ENCODE measurements around the gene RBMS1.

Gene RBMS1

GRCh38 chr2:160299540-160299939, 194.1 kb downstream of the RBMS1 start:
- H3K4me2 ChIP-seq (ENCODE audit: low read depth, low read length, poor library complexity, severe bottlenecking), result no peak overlapping the region
- peaks cover 77% of the 10 kb centered on the region for H3K36me3 ChIP-seq (ENCODE audit: insufficient read depth, low read length)
- no peak overlapping the region for H3K4me3 ChIP-seq (ENCODE audit: low read length, poor library complexity, severe bottlenecking)
- H3K9ac ChIP-seq (ENCODE audit: low read depth, low read length, poor library complexity, severe bottlenecking), result no peak overlapping the region
- H3K79me2 ChIP-seq (ENCODE audit: insufficient read depth, low read length), result no peaks in the 10 kb centered on the region
- no peaks in the 10 kb centered on the region for H3K9me2 ChIP-seq (replicated peaks; ENCODE audit: low read depth, low read length)
- peaks cover 16% of the 10 kb centered on the region for H3K4me1 ChIP-seq (ENCODE audit: insufficient read depth, low read length, poor library complexity, severe bottlenecking)
- TF ChIP-seq CTCF (conservative IDR thresholded peaks at IDR 0.05; ENCODE audit: low read length), result no peak
- no peak for TF ChIP-seq EZH2phosphoT487 (IDR thresholded peaks at IDR 0.05; ENCODE audit: borderline replicate concordance)
- H4K20me1 ChIP-seq (ENCODE audit: insufficient read depth, low read length, poor library complexity, severe bottlenecking), result peaks cover 3% of the 10 kb centered on the region
- no peaks in the 10 kb centered on the region for H3K27me3 ChIP-seq (ENCODE audit: insufficient read depth, low read length, poor library complexity, severe bottlenecking)
- no peaks in the 10 kb centered on the region for H3K9me3 ChIP-seq (ENCODE audit: insufficient read depth, low read depth, low read length)
- H3F3A ChIP-seq (ENCODE audit: low read depth), result no peaks in the 10 kb centered on the region
- H2AFZ ChIP-seq (ENCODE audit: low read length), result no peak overlapping the region

- no peaks in the 10 kb centered on the region for H3K9me3 ChIP-seq (ENCODE audit: insufficient read depth, low read depth, low read length)
- no peak overlapping the region for H3K4me2 ChIP-seq (ENCODE audit: low read depth, low read length, poor library complexity, severe bottlenecking)
- no peaks in the 10 kb centered on the region for H3K27me3 ChIP-seq (ENCODE audit: insufficient read depth, low read length, poor library complexity, severe bottlenecking)
- H4K20me1 ChIP-seq (ENCODE audit: insufficient read depth, low read length, poor library complexity, severe bottlenecking), result peaks cover 3% of the 10 kb centered on the region
- TF ChIP-seq EZH2phosphoT487 (IDR thresholded peaks at IDR 0.05; ENCODE audit: borderline replicate concordance) (no peak), CTCF (conservative IDR thresholded peaks at IDR 0.05; ENCODE audit: low read length) (no peak)
- H3K36me3 ChIP-seq (ENCODE audit: insufficient read depth, low read length), result peaks cover 77% of the 10 kb centered on the region
- H3K79me2 ChIP-seq (ENCODE audit: insufficient read depth, low read length), result no peaks in the 10 kb centered on the region
- H3F3A ChIP-seq (ENCODE audit: low read depth), result no peaks in the 10 kb centered on the region
- H2AFZ ChIP-seq (ENCODE audit: low read length), result no peak overlapping the region
- H3K9ac ChIP-seq (ENCODE audit: low read depth, low read length, poor library complexity, severe bottlenecking), result no peak overlapping the region
- no peaks in the 10 kb centered on the region for H3K9me2 ChIP-seq (replicated peaks; ENCODE audit: low read depth, low read length)
- peaks cover 20% of the 10 kb centered on the region for H3K4me1 ChIP-seq (ENCODE audit: insufficient read depth, low read length, poor library complexity, severe bottlenecking)
- H3K4me3 ChIP-seq (ENCODE audit: low read length, poor library complexity, severe bottlenecking), result no peak overlapping the region
Measured at GRCh38 chr2:160298960-160299359, 194.6 kb downstream of the RBMS1 start.

- Histone ChIP-seq H3K9ac (ENCODE audit: low read depth, low read length, poor library complexity, severe bottlenecking) (no peak overlapping the region), H3F3A (ENCODE audit: low read depth) (no peaks in the 10 kb centered on the region), H3K27me3 (ENCODE audit: insufficient read depth, low read length, poor library complexity, severe bottlenecking) (no peaks in the 10 kb centered on the region), H3K79me2 (ENCODE audit: insufficient read depth, low read length) (no peaks in the 10 kb centered on the region), H3K4me3 (ENCODE audit: low read length, poor library complexity, severe bottlenecking) (no peak overlapping the region), H3K9me2 (replicated peaks; ENCODE audit: low read depth, low read length) (no peaks in the 10 kb centered on the region), H4K20me1 (ENCODE audit: insufficient read depth, low read length, poor library complexity, severe bottlenecking) (peaks cover 3% of the 10 kb centered on the region), H3K4me1 (ENCODE audit: insufficient read depth, low read length, poor library complexity, severe bottlenecking) (peaks cover 38% of the 10 kb centered on the region), H3K36me3 (ENCODE audit: insufficient read depth, low read length) (peaks cover 62% of the 10 kb centered on the region), H3K9me3 (ENCODE audit: insufficient read depth, low read depth, low read length) (no peaks in the 10 kb centered on the region), H3K4me2 (ENCODE audit: low read depth, low read length, poor library complexity, severe bottlenecking) (no peak overlapping the region), H2AFZ (ENCODE audit: low read length) (no peak overlapping the region)
- TF ChIP-seq CTCF (conservative IDR thresholded peaks at IDR 0.05; ENCODE audit: low read length) (no peak), EZH2phosphoT487 (IDR thresholded peaks at IDR 0.05; ENCODE audit: borderline replicate concordance) (no peak)
Measured at GRCh38 chr2:160295519-160296207, 197.9 kb downstream of the RBMS1 start.
